H1 (cell line): ENCODE results near the gene TTC4. TPM values are rescaled to one million over a fixed set of nuclear protein-coding genes. Genes with fewer than 3 reads are reported as not detected.

Experiments used
- CTCF ChIA-PET: fragments of 300-600 bp; sonication (Branson Sonifier 250); formaldehyde crosslinking; loops from one replicate; lab custom pipeline; 2021; ENCODE audit not compliant: partially characterized antibody; lab: Charles Lee
- POLR2A ChIA-PET: fragments of 300-600 bp; sonication (Branson Sonifier 250); formaldehyde crosslinking; loops from one replicate; lab custom pipeline; 2021; ENCODE audit warnings: inconsistent platforms; ENCODE audit not compliant: partially characterized antibody; lab: Charles Lee
- DNase-seq, 2 experiments: peaks; one replicate each; pipeline versions ENCODE4 v3.0.0 to v3.0.0-alpha.2; 2010 to 2022; ENCODE audit warnings: low spot score in 2 of 2, low read depth in 1 of 2, mixed read lengths in 1 of 2
- FAIRE-seq: peaks from 2 replicates; lab custom pipeline; 2011; peaks lifted over from hg19 to GRCh38; lab: Jason Lieb, UNC
- H2AFZ ChIP-seq: 2 replicates; pipeline ENCODE4 v1.8.1; 2012; ENCODE audit warnings: low read length, inconsistent platforms
- H2AK5ac ChIP-seq: 2 replicates; pipeline ENCODE4 v1.6.1; 2013; ENCODE audit warnings: low read depth, low read length
- H2BK120ac ChIP-seq: replicated peaks from 2 replicates; pipeline ENCODE3; 2013; ENCODE audit warnings: low read depth, low read length, inconsistent platforms
- H2BK12ac ChIP-seq: 2 replicates; pipeline ENCODE4 v1.6.1; 2013; ENCODE audit warnings: low read depth, low read length
- H2BK15ac ChIP-seq: 2 replicates; pipeline ENCODE4 v1.6.1; 2013; ENCODE audit warnings: low read length
- H2BK20ac ChIP-seq: 2 replicates; pipeline ENCODE4 v1.6.1; 2013; ENCODE audit warnings: low read length
- H2BK5ac ChIP-seq: 2 replicates; pipeline ENCODE4 v1.6.1; 2013; ENCODE audit warnings: low read depth, low read length
- H3K14ac ChIP-seq: 2 replicates; pipeline ENCODE4 v1.6.1; 2013; ENCODE audit warnings: inconsistent platforms; ENCODE audit not compliant: insufficient read length
- H3K18ac ChIP-seq: 2 replicates; pipeline ENCODE4 v1.6.1; 2013; ENCODE audit warnings: low read length; ENCODE audit errors: extremely low read depth
- H3K23ac ChIP-seq: 2 replicates; pipeline ENCODE4 v1.6.1; 2013; ENCODE audit warnings: inconsistent platforms; ENCODE audit not compliant: insufficient read length
- H3K23me2 ChIP-seq: 2 replicates; pipeline ENCODE4 v1.6.1; 2013; ENCODE audit warnings: low read depth, low read length
- H3K27ac ChIP-seq: 2 replicates; pipeline ENCODE4 v1.6.1; 2011; ENCODE audit warnings: low read depth, low read length, inconsistent platforms
- H3K27me3 ChIP-seq, 4 experiments: replicated peaks in 1 of 4; 1 replicate in 1 of 4; 2 replicates in 3 of 4; pipeline versions ENCODE4 v1.6.1 to v1.8.1; 2011 to 2013; ENCODE audit warnings: low read length in 3 of 4, mild to moderate bottlenecking in 3 of 4, inconsistent platforms in 2 of 4, mixed read lengths in 2 of 4, moderate library complexity in 1 of 4; ENCODE audit not compliant: control insufficient read depth in 3 of 4, insufficient read depth in 3 of 4; ENCODE audit errors: extremely low read depth in 1 of 4
- H3K36me3 ChIP-seq, 4 experiments: 2 replicates each; pipeline versions ENCODE4 v1.6.1 to v1.8.1; 2011 to 2013; ENCODE audit warnings: mild to moderate bottlenecking in 4 of 4, low read length in 3 of 4, moderate library complexity in 2 of 4, control low read depth in 1 of 4, inconsistent platforms in 1 of 4; ENCODE audit not compliant: insufficient read depth in 4 of 4, control insufficient read depth in 2 of 4
- H3K4ac ChIP-seq: replicated peaks from 2 replicates; pipeline ENCODE3; 2013; ENCODE audit warnings: low read length, low read depth, mixed read lengths, inconsistent platforms; ENCODE audit not compliant: insufficient read length
- H3K4me1 ChIP-seq, 4 experiments: replicated peaks in 1 of 4; 1 replicate in 1 of 4; 2 replicates in 3 of 4; pipeline versions ENCODE4 v1.6.1 to v1.8.1; 2011 to 2013; ENCODE audit warnings: low read length in 3 of 4, inconsistent platforms in 2 of 4, mixed read lengths in 1 of 4; ENCODE audit not compliant: insufficient read depth in 4 of 4, control insufficient read depth in 3 of 4
- H3K4me2 ChIP-seq, 2 experiments: 2 replicates each; pipeline versions ENCODE4 v1.6.1 to v1.8.1; 2011 to 2013; ENCODE audit warnings: low read depth in 2 of 2, low read length in 2 of 2, control low read depth in 1 of 2, inconsistent platforms in 1 of 2, mild to moderate bottlenecking in 1 of 2; ENCODE audit not compliant: insufficient read depth in 1 of 2
- H3K4me3 ChIP-seq, 4 experiments: fragments of 200-600, 300-600 bp in 1 of 4; sonication (generic), shearing (Covaris generic), sonication (Bioruptor Twin) in 1 of 4; 2 replicates each; pipeline versions ENCODE4 v1.5.1 to v1.8.1; 2011 to 2016; ENCODE audit warnings: low read length in 4 of 4, low read depth in 3 of 4, control low read depth in 2 of 4, inconsistent platforms in 2 of 4, mild to moderate bottlenecking in 2 of 4, mixed read lengths in 1 of 4, moderate library complexity in 1 of 4; ENCODE audit not compliant: insufficient read depth in 2 of 4; ENCODE audit errors: extremely low read depth in 1 of 4
- H3K56ac ChIP-seq: replicated peaks from 2 replicates; pipeline ENCODE3; 2013; ENCODE audit warnings: low read depth, mild to moderate bottlenecking, mixed read lengths, low read length, inconsistent platforms; ENCODE audit not compliant: insufficient read length
- H3K79me1 ChIP-seq: 2 replicates; pipeline ENCODE4 v1.6.1; 2013; ENCODE audit warnings: low read depth, low read length, control low read depth
- H3K79me2 ChIP-seq, 2 experiments: 2 replicates each; pipeline versions ENCODE4 v1.6.1 to v1.8.1; 2012 to 2013; ENCODE audit warnings: low read length in 2 of 2, mild to moderate bottlenecking in 2 of 2, inconsistent platforms in 1 of 2; ENCODE audit not compliant: insufficient read depth in 2 of 2, control insufficient read depth in 1 of 2
- H3K9ac ChIP-seq, 4 experiments: replicated peaks in 1 of 4; 1 replicate in 1 of 4; 2 replicates in 3 of 4; pipeline versions ENCODE4 v1.6.1 to v1.8.1; 2011 to 2013; ENCODE audit warnings: low read depth in 3 of 4, low read length in 3 of 4, control low read depth in 2 of 4, mild to moderate bottlenecking in 2 of 4, moderate library complexity in 2 of 4, inconsistent platforms in 1 of 4; ENCODE audit errors: extremely low read depth in 1 of 4
- H3K9me3 ChIP-seq, 2 experiments: 2 replicates each; pipeline versions ENCODE4 v1.6.1 to v1.8.1; 2012 to 2013; ENCODE audit warnings: mild to moderate bottlenecking in 2 of 2, moderate library complexity in 2 of 2, control low read depth in 1 of 2, inconsistent platforms in 1 of 2, low read depth in 1 of 2, low read length in 1 of 2, mixed read lengths in 1 of 2; ENCODE audit not compliant: insufficient read depth in 2 of 2
- H4K20me1 ChIP-seq, 2 experiments: replicated peaks in 1 of 2; 2 replicates each; pipeline versions ENCODE3 to v1.8.1; 2011 to 2013; ENCODE audit warnings: inconsistent platforms in 2 of 2, low read length in 2 of 2, mild to moderate bottlenecking in 1 of 2; ENCODE audit not compliant: insufficient read depth in 2 of 2, control insufficient read depth in 1 of 2
- H4K5ac ChIP-seq: 2 replicates; pipeline ENCODE4 v1.6.1; 2013; ENCODE audit warnings: low read length, low read depth, mixed read lengths, inconsistent platforms; ENCODE audit not compliant: insufficient read length
- H4K8ac ChIP-seq: 2 replicates; pipeline ENCODE4 v1.8.0; 2013; ENCODE audit warnings: mild to moderate bottlenecking, moderate library complexity, low read length, inconsistent platforms; ENCODE audit not compliant: insufficient read depth; ENCODE audit errors: extremely low read depth
- H4K91ac ChIP-seq: replicated peaks from 2 replicates; pipeline ENCODE3; 2013; ENCODE audit warnings: low read length, mixed read lengths, inconsistent platforms; ENCODE audit not compliant: insufficient read length
- GTF2F1 ChIP-seq: IDR thresholded peaks from 2 replicates; pipeline ENCODE4 v1.6.1; 2012; ENCODE audit warnings: low read depth, low read length, improper control_type of control experiment, borderline replicate concordance
- RAD21 ChIP-seq, 2 experiments: IDR thresholded peaks in 1 of 2; conservative IDR thresholded peaks in 1 of 2; 2 replicates each; pipeline ENCODE4 v1.6.1; 2011; ENCODE audit warnings: low read depth in 2 of 2, low read length in 2 of 2, improper control_type of control experiment in 1 of 2, inconsistent platforms in 1 of 2, mild to moderate bottlenecking in 1 of 2, moderate library complexity in 1 of 2
- WGBS, 2 experiments: shearing (Covaris generic) in 1 of 2; methylation state at CpG; one replicate each; pipeline versions ENCODE4 v1.1.6 to v1.1.7; 2013 to 2015; ENCODE audit warnings: low lambda C conversion rate in 2 of 2, mixed read lengths in 2 of 2, inconsistent platforms in 1 of 2, low coverage in 1 of 2, missing lambda C conversion rate in 1 of 2; ENCODE audit not compliant: insufficient replicate concordance in 2 of 2, insufficient coverage in 1 of 2, insufficient read length in 1 of 2; ENCODE audit errors: extremely low coverage in 1 of 2, missing lambda C conversion rate in 1 of 2; 5-methylcytosine and 5-hydroxymethylcytosine counted together
- polyA plus RNA-seq, 7 experiments: library from polyadenylated mRNA; depleted of rRNA in 3 of 7; stranded (reverse) in 5 of 7; unstranded in 2 of 7; fragments of >200 nt in 5 of 7; fragments of 200-250 nt in 2 of 7; gene quantifications; 1 replicate in 5 of 7; 2 replicates in 1 of 7; 4 replicates in 1 of 7; pipeline versions ENCODE4 v1.2.1 to v1.2.3, GENCODE V29; 2011 to 2013; ENCODE audit warnings: missing spikeins in 2 of 7, mixed read lengths in 2 of 7
- total RNA-seq: library from RNA; stranded (reverse); fragmentation: NEBNext Ultra II Directional; extraction: Animal tissue kit (Norgen Biotek cat#: 25700); gene quantifications from 2 replicates; pipeline ENCODE4 v1.2.1, GENCODE V29; 2021
- TF ChIP-seq, protein P1 (sequence below), 3 experiments: IDR thresholded peaks; 1 replicate in 2 of 3; 2 replicates in 1 of 3; pipeline versions ENCODE4 v1.5.1 to v1.6.1; 2011; ENCODE audit warnings: low read length in 3 of 3, mild to moderate bottlenecking in 3 of 3, inconsistent platforms in 2 of 3, low read depth in 1 of 3, moderate library complexity in 1 of 3; ENCODE audit not compliant: insufficient read depth in 1 of 3; ENCODE audit errors: control extremely low read depth in 1 of 3

The TTC4 gene
- total and polyA plus RNA-seq, 2 of the 8 experiments (the other 6 are each of a cell fraction or from before 2014, with no cell fraction given) = 21.0 to 25.1 TPM

- POLR2A ChIA-PET = interaction anchor here (0.9 to 1.4 kb wide), 2 partner anchors 24 to 94 kb away, joined by 3 to 4 read pairs; no protein-coding TSS in a partner anchor
- Histone ChIP-seq H4K8ac (no peak overlapping the region), H3K36me3 (no peaks in the 10 kb centered on the region), H3K56ac (no peak overlapping the region), H4K5ac (no peak overlapping the region), H3K23me2 (peaks cover 7% of the 10 kb centered on the region; the same call in 1 of the 2 replicates), H2BK15ac (0 out of 2 replicates have a peak overlapping the region, but pooled peaks have one; percentile 5), H2BK5ac (no peak overlapping the region), H3K14ac (no peak overlapping the region), H3K4me2 (no peak overlapping the region), H2AFZ (no peak overlapping the region), H3K18ac (no peak overlapping the region), H3K23ac (no peak overlapping the region), H3K27me3 (no peaks in the 10 kb centered on the region), H3K9me3 (no peaks in the 10 kb centered on the region), H4K91ac (no peak overlapping the region), H4K20me1 (no peaks in the 10 kb centered on the region), H2AK5ac (no peak overlapping the region), H3K4me3 (no peak overlapping the region), H2BK20ac (no peak overlapping the region), H3K79me2 (peaks cover 0 to 10% of the 10 kb centered on the region in 2 experiments; a peak in 2 of 4 replicates), H3K79me1 (peaks cover 4% of the 10 kb centered on the region; the same call in 1 of the 2 replicates), H2BK120ac (no peak overlapping the region), H3K27ac (no peak overlapping the region), H2BK12ac (no peak overlapping the region), H3K9ac (no peak overlapping the region), H3K4ac (no peak overlapping the region), H3K4me1 (no peaks in the 10 kb centered on the region)
- no peak for DNase-seq
- TF ChIP-seq RAD21 (IDR thresholded peaks at IDR 0.05 in 1 of 2, conservative IDR thresholded peaks at IDR 0.05 in 1 of 2; ENCODE audit: low read depth in 2 of 2, low read length in 2 of 2) = peak; percentile 29 to 48
- no peak for TF ChIP-seq GTF2F1
- TF ChIP-seq, protein P1, sequence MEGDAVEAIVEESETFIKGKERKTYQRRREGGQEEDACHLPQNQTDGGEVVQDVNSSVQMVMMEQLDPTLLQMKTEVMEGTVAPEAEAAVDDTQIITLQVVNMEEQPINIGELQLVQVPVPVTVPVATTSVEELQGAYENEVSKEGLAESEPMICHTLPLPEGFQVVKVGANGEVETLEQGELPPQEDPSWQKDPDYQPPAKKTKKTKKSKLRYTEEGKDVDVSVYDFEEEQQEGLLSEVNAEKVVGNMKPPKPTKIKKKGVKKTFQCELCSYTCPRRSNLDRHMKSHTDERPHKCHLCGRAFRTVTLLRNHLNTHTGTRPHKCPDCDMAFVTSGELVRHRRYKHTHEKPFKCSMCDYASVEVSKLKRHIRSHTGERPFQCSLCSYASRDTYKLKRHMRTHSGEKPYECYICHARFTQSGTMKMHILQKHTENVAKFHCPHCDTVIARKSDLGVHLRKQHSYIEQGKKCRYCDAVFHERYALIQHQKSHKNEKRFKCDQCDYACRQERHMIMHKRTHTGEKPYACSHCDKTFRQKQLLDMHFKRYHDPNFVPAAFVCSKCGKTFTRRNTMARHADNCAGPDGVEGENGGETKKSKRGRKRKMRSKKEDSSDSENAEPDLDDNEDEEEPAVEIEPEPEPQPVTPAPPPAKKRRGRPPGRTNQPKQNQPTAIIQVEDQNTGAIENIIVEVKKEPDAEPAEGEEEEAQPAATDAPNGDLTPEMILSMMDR (IDR thresholded peaks at IDR 0.05; ENCODE audit: control extremely low read depth in 1 of 3, insufficient read depth in 1 of 3, low read depth in 1 of 3, low read length in 3 of 3) = peak; percentile 20 to 40 (median 21)
- FAIRE-seq = no peak
- 97% methylated on average over 5 of the region's 5 CpGs; no CpG with 5 or more reads in 1 of the 2 experiments for WGBS, 2 experiments
- CTCF ChIA-PET = interaction anchor here (0.7 to 5.4 kb wide), 8 partner anchors 13 to 41 kb away, joined by 3 to 43 read pairs (median 3); partner anchors contain the start of gene TTC22
Observed at GRCh38 chr1:54768093-54768492, 52.4 kb downstream of the TTC4 start.
